Astrocyte (in vitro differentiated cells and primary cell): ENCODE data around the gene ZNF407. TPM values are rescaled to one million over a fixed set of nuclear protein-coding genes. Genes with fewer than 3 reads are reported as not detected.

Experiments used
- DNase-seq: peaks from one replicate; pipeline ENCODE4 v3.0.0-alpha.2; 2010; ENCODE audit warnings: low read depth
- FAIRE-seq: peaks from 2 replicates; lab custom pipeline; 2011; peaks lifted over from hg19 to GRCh38; lab: Jason Lieb, UNC
- H2AFZ ChIP-seq: 2 replicates; pipeline ENCODE4 v1.6.0; 2012; ENCODE audit warnings: low read depth, low read length, inconsistent platforms
- H3K27ac ChIP-seq: 2 replicates; pipeline ENCODE4 v1.5.1; 2011; ENCODE audit warnings: low read depth, low read length, inconsistent platforms
- H3K27me3 ChIP-seq: 2 replicates; pipeline ENCODE4 v1.6.0; 2011; ENCODE audit warnings: low read length, inconsistent platforms; ENCODE audit not compliant: insufficient read depth
- H3K36me3 ChIP-seq: 2 replicates; pipeline ENCODE4 v1.5.1; 2011; ENCODE audit warnings: low read length, inconsistent platforms; ENCODE audit not compliant: insufficient read depth
- H3K4me1 ChIP-seq: 2 replicates; pipeline ENCODE4 v1.5.1; 2011; ENCODE audit warnings: low read length, inconsistent platforms; ENCODE audit not compliant: insufficient read depth
- H3K4me2 ChIP-seq: 2 replicates; pipeline ENCODE4 v1.6.0; 2012; ENCODE audit warnings: low read length, inconsistent platforms
- H3K4me3 ChIP-seq: 2 replicates; pipeline ENCODE4 v1.5.1; 2011; ENCODE audit warnings: low read depth, mild to moderate bottlenecking, low read length, inconsistent platforms; ENCODE audit not compliant: insufficient read depth
- H3K79me2 ChIP-seq: 2 replicates; pipeline ENCODE4 v1.6.0; 2012; ENCODE audit warnings: mild to moderate bottlenecking, low read length, inconsistent platforms; ENCODE audit not compliant: insufficient read depth
- H3K9ac ChIP-seq: 2 replicates; pipeline ENCODE4 v1.6.0; 2012; ENCODE audit warnings: mild to moderate bottlenecking, low read length, inconsistent platforms
- H3K9me3 ChIP-seq: 2 replicates; pipeline ENCODE4 v1.5.1; 2012; ENCODE audit warnings: low read depth, mild to moderate bottlenecking, low read length, inconsistent platforms; ENCODE audit not compliant: insufficient read depth
- H4K20me1 ChIP-seq: 2 replicates; pipeline ENCODE4 v1.6.0; 2012; ENCODE audit warnings: low read length, inconsistent platforms; ENCODE audit not compliant: insufficient read depth
- H3K27ac Mint-ChIP-seq: one replicate; pipeline ENCODE4 v1.8.0; 2021; ENCODE audit warnings: mild to moderate bottlenecking, mixed read lengths; ENCODE audit not compliant: unreplicated experiment
- H3K27me3 Mint-ChIP-seq: one replicate; pipeline ENCODE4 v1.8.0; 2021; ENCODE audit warnings: low read depth, mixed read lengths; ENCODE audit not compliant: unreplicated experiment
- H3K36me3 Mint-ChIP-seq: one replicate; pipeline ENCODE4 v1.8.0; 2021; ENCODE audit warnings: low read depth, mixed read lengths; ENCODE audit not compliant: unreplicated experiment
- H3K4me1 Mint-ChIP-seq: one replicate; pipeline ENCODE4 v1.8.0; 2021; ENCODE audit warnings: low read depth, mixed read lengths; ENCODE audit not compliant: unreplicated experiment
- H3K4me3 Mint-ChIP-seq: one replicate; pipeline ENCODE4 v1.8.0; 2021; ENCODE audit warnings: mild to moderate bottlenecking, moderate library complexity, mixed read lengths; ENCODE audit not compliant: unreplicated experiment
- H3K9me3 Mint-ChIP-seq: one replicate; pipeline ENCODE4 v1.8.0; 2021; ENCODE audit warnings: mild to moderate bottlenecking, mixed read lengths; ENCODE audit not compliant: unreplicated experiment
- CTCF ChIP-seq: IDR thresholded peaks from 2 replicates; pipeline ENCODE4 v1.5.1; 2011; ENCODE audit warnings: low read depth, mild to moderate bottlenecking, inconsistent platforms, low read length, moderate library complexity; ENCODE audit not compliant: insufficient read depth
- EZH2 ChIP-seq: IDR thresholded peaks from 2 replicates; pipeline ENCODE4 v1.6.1; 2012; ENCODE audit warnings: mild to moderate bottlenecking, low read length, inconsistent platforms; ENCODE audit not compliant: insufficient read depth
- total RNA-seq: library from RNA; stranded (reverse); gene quantifications from 2 replicates; pipeline ENCODE4 v1.2.1, GENCODE V29; 2021

ZNF407 gene
- total RNA-seq, 1 donor from 2014 or later = 13.8 TPM

- no peaks in the 10 kb centered on the region for H3K36me3 Mint-ChIP-seq
- Histone ChIP-seq H3K36me3 (no peaks in the 10 kb centered on the region), H4K20me1 (no peaks in the 10 kb centered on the region), H3K9me3 (no peaks in the 10 kb centered on the region), H3K4me1 (peaks cover 9% of the 10 kb centered on the region), H3K4me3 (no peak overlapping the region), H3K9ac (no peak overlapping the region), H2AFZ (no peak overlapping the region), H3K27ac (no peak overlapping the region), H3K79me2 (no peaks in the 10 kb centered on the region), H3K27me3 (no peaks in the 10 kb centered on the region), H3K4me2 (no peak overlapping the region)
- no peaks in the 10 kb centered on the region for H3K27me3 Mint-ChIP-seq
- FAIRE-seq (no peak), DNase-seq (peak; percentile 60)
- H3K4me3 Mint-ChIP-seq = no peak overlapping the region
- no peaks in the 10 kb centered on the region for H3K9me3 Mint-ChIP-seq
- H3K27ac Mint-ChIP-seq = peak overlapping the region; percentile 0
- no peak for TF ChIP-seq EZH2
- TF ChIP-seq CTCF = no peak
- peaks cover 17% of the 10 kb centered on the region for H3K4me1 Mint-ChIP-seq
Observed at GRCh38 chr18:74742573-74743243, 145.0 kb downstream of the ZNF407 start.

- Mint-ChIP-seq H3K4me3 (no peak overlapping the region), H3K27me3 (no peaks in the 10 kb centered on the region), H3K36me3 (no peaks in the 10 kb centered on the region), H3K4me1 (peaks cover 17% of the 10 kb centered on the region), H3K27ac (peak overlapping the region; percentile 4), H3K9me3 (no peaks in the 10 kb centered on the region)
- TF ChIP-seq EZH2 = no peak
- TF ChIP-seq CTCF = no peak
- Histone ChIP-seq H3K79me2 (no peaks in the 10 kb centered on the region), H3K9ac (peak overlapping the region; percentile 1), H3K27ac (peak overlapping the region; percentile 41), H3K4me2 (peak overlapping the region; percentile 78), H3K36me3 (no peaks in the 10 kb centered on the region), H2AFZ (no peak overlapping the region), H3K4me1 (peaks cover 9% of the 10 kb centered on the region), H3K27me3 (no peaks in the 10 kb centered on the region), H4K20me1 (no peaks in the 10 kb centered on the region), H3K4me3 (peak overlapping the region; percentile 24), H3K9me3 (no peaks in the 10 kb centered on the region)
- DNase-seq (peak; percentile 81), FAIRE-seq (peak; percentile 87)
Observed at GRCh38 chr18:74745633-74746403, 148.1 kb downstream of the ZNF407 start.

GRCh38 chr18:74748809-74749208 is 151.1 kb downstream of the ZNF407 start:
- Histone ChIP-seq H3K27ac (no peak overlapping the region), H3K27me3 (no peaks in the 10 kb centered on the region), H3K4me3 (no peak overlapping the region), H3K4me2 (no peak overlapping the region), H3K4me1 (peaks cover 9% of the 10 kb centered on the region), H3K79me2 (no peaks in the 10 kb centered on the region), H3K9ac (no peak overlapping the region), H2AFZ (no peak overlapping the region), H3K9me3 (no peaks in the 10 kb centered on the region), H4K20me1 (no peaks in the 10 kb centered on the region), H3K36me3 (no peaks in the 10 kb centered on the region)
- Mint-ChIP-seq H3K9me3 (peaks cover 8% of the 10 kb centered on the region), H3K27ac (no peak overlapping the region), H3K27me3 (no peaks in the 10 kb centered on the region), H3K36me3 (peaks cover 2% of the 10 kb centered on the region), H3K4me3 (no peak overlapping the region), H3K4me1 (peaks cover 12% of the 10 kb centered on the region)
- DNase-seq (no peak), FAIRE-seq (no peak)
- TF ChIP-seq CTCF = no peak
- TF ChIP-seq EZH2 = no peak
